ENCODE data around the gene P2RX7. TPM values are rescaled to one million over a fixed set of nuclear protein-coding genes. Genes with fewer than 3 reads are reported as not detected.
A peak's percentile ranks its signal among the peaks of the same experiment; 100 is the strongest.
"Not testable (repeated sequence)": the region's sequence is repeated elsewhere in the genome, so short reads cannot be mapped to it uniquely, and the experiment has no call there.

Gene P2RX7
- total and polyA plus RNA-seq, 2 donors (not counting 1 experiment from before 2014, with no cell fraction given), result 1.9 to 17.2 TPM

DNA sequence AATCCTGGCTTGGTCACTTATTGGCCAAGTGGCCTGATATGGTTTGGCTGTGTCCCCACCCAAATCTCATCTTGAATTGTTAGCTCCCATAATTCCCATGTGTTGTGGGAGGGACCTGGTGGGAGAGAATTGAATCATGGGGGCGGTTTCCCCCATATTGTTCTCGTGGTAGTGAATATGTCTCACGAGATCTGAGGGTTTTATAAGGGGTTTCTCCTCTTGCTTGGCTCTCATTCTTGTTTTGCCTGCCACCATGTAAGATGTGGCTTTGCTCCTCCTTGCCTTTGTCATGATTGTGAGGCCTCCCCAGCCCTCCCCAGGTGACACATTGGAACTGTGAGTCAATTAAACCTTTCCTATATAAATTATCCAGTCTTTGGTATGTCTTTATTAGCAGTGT is 58.5 kb downstream of the P2RX7 start:
- H3K4me3 ChIP-seq (replicated peaks in 1 of 4; ENCODE audit: control extremely low read depth in 1 of 4, insufficient read depth in 1 of 4, low read depth in 3 of 4, low read length in 4 of 4), result no peak overlapping the region
- H2AFZ ChIP-seq (ENCODE audit: low read length), result peak overlapping the region; percentile 15
- H3K4me1 ChIP-seq (ENCODE audit: control insufficient read depth, extremely low read depth, insufficient read depth, low read length), result peaks cover 18% of the 10 kb centered on the region
- H3K4me2 ChIP-seq (ENCODE audit: extremely low read depth, insufficient read depth, low read length), result peak overlapping the region; percentile 25
- H3K36me3 ChIP-seq (ENCODE audit: control insufficient read depth, insufficient read depth, low read length), result no peaks in the 10 kb centered on the region
- DNase-seq (ENCODE audit: low read depth in 2 of 2), result no peak
- H3K27me3 ChIP-seq (ENCODE audit: control insufficient read depth, insufficient read depth, low read length), result no peaks in the 10 kb centered on the region
- H4K20me1 ChIP-seq (ENCODE audit: control insufficient read depth, extremely low read depth, insufficient read depth, low read length), result no peaks in the 10 kb centered on the region
- no peaks in the 10 kb centered on the region for H3K9me3 ChIP-seq (ENCODE audit: control insufficient read depth, insufficient read depth, low read depth, low read length)
- no peaks in the 10 kb centered on the region for H3K79me2 ChIP-seq (ENCODE audit: control insufficient read depth, insufficient read depth, low read length)
- TF ChIP-seq EZH2 (IDR thresholded peaks at IDR 0.05; ENCODE audit: low read length, missing control alignments), result no peak
- TF ChIP-seq CTCF (conservative IDR thresholded peaks at IDR 0.05 in 1 of 2, IDR thresholded peaks at IDR 0.05 in 1 of 2; ENCODE audit: low read depth in 1 of 2, low read length in 2 of 2), result no peak
- H3K9ac ChIP-seq (ENCODE audit: insufficient read depth, low read length), result no peak overlapping the region
- peak overlapping the region; percentile 85 for H3K27ac ChIP-seq (ENCODE audit: insufficient read depth, low read length)

- DNase-seq (ENCODE audit: low read depth in 2 of 2), result peak in 1 of 2 donors; percentile 19
- Histone ChIP-seq H3K27me3 (ENCODE audit: control insufficient read depth, insufficient read depth, low read length) (no peaks in the 10 kb centered on the region), H3K4me3 (replicated peaks in 1 of 4; ENCODE audit: control extremely low read depth in 1 of 4, insufficient read depth in 1 of 4, low read depth in 3 of 4, low read length in 4 of 4) (no peak overlapping the region), H2AFZ (ENCODE audit: low read length) (no peak overlapping the region), H3K9me3 (ENCODE audit: control insufficient read depth, insufficient read depth, low read depth, low read length) (no peaks in the 10 kb centered on the region), H3K36me3 (ENCODE audit: control insufficient read depth, insufficient read depth, low read length) (no peaks in the 10 kb centered on the region), H3K27ac (ENCODE audit: insufficient read depth, low read length) (no peak overlapping the region), H3K4me2 (ENCODE audit: extremely low read depth, insufficient read depth, low read length) (no peak overlapping the region), H3K4me1 (ENCODE audit: control insufficient read depth, extremely low read depth, insufficient read depth, low read length) (no peaks in the 10 kb centered on the region), H3K79me2 (ENCODE audit: control insufficient read depth, insufficient read depth, low read length) (no peaks in the 10 kb centered on the region), H3K9ac (ENCODE audit: insufficient read depth, low read length) (no peak overlapping the region), H4K20me1 (ENCODE audit: control insufficient read depth, extremely low read depth, insufficient read depth, low read length) (no peaks in the 10 kb centered on the region)
- no peak for TF ChIP-seq CTCF (conservative IDR thresholded peaks at IDR 0.05 in 1 of 2, IDR thresholded peaks at IDR 0.05 in 1 of 2; ENCODE audit: low read depth in 1 of 2, low read length in 2 of 2)
- TF ChIP-seq EZH2 (IDR thresholded peaks at IDR 0.05; ENCODE audit: low read length, missing control alignments), result no peak
Measured at GRCh38 chr12:121196902-121197301, 64.2 kb downstream of the P2RX7 start.

- Histone ChIP-seq H3K27ac (ENCODE audit: insufficient read depth, low read length) (no peak overlapping the region), H3K4me2 (ENCODE audit: extremely low read depth, insufficient read depth, low read length) (no peak overlapping the region), H3K36me3 (ENCODE audit: control insufficient read depth, insufficient read depth, low read length) (no peaks in the 10 kb centered on the region), H3K4me1 (ENCODE audit: control insufficient read depth, extremely low read depth, insufficient read depth, low read length) (no peaks in the 10 kb centered on the region), H3K9ac (ENCODE audit: insufficient read depth, low read length) (no peak overlapping the region), H3K79me2 (ENCODE audit: control insufficient read depth, insufficient read depth, low read length) (no peaks in the 10 kb centered on the region), H4K20me1 (ENCODE audit: control insufficient read depth, extremely low read depth, insufficient read depth, low read length) (no peaks in the 10 kb centered on the region), H3K27me3 (ENCODE audit: control insufficient read depth, insufficient read depth, low read length) (no peaks in the 10 kb centered on the region), H2AFZ (ENCODE audit: low read length) (no peak overlapping the region), H3K4me3 (replicated peaks in 1 of 4; ENCODE audit: control extremely low read depth in 1 of 4, insufficient read depth in 1 of 4, low read depth in 3 of 4, low read length in 4 of 4) (no peak overlapping the region), H3K9me3 (ENCODE audit: control insufficient read depth, insufficient read depth, low read depth, low read length) (no peaks in the 10 kb centered on the region)
- TF ChIP-seq EZH2 (IDR thresholded peaks at IDR 0.05; ENCODE audit: low read length, missing control alignments) (no peak), CTCF (conservative IDR thresholded peaks at IDR 0.05 in 1 of 2, IDR thresholded peaks at IDR 0.05 in 1 of 2; ENCODE audit: low read depth in 1 of 2, low read length in 2 of 2) (no peak)
- no peak for DNase-seq (ENCODE audit: low read depth in 2 of 2)
Measured at GRCh38 chr12:121198949-121199348, 66.3 kb downstream of the P2RX7 start.

DNA sequence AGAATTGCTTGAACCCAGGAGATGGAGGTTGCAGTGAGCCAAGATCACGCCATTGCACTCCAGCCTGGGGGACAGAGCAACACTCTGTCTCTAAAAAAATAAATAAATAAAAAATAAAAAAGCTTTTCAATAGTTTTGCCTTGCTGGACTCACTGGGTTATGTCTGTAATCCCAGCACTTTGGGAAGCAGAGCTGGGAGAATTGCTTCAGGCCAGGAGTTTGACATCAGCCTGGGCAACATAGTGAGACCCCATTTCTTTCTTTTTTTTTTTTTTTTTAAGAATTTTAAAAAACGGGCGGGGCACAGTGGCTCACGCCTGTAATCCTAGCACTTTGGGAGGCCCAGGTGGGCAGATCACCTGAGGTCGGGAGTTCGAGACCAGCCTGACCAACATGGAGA is 68.5 kb downstream of the P2RX7 start:
- not testable (repeated sequence) for H4K20me1 ChIP-seq (ENCODE audit: control insufficient read depth, extremely low read depth, insufficient read depth, low read length); H3K27me3 ChIP-seq (ENCODE audit: control insufficient read depth, insufficient read depth, low read length); H3K4me2 ChIP-seq (ENCODE audit: extremely low read depth, insufficient read depth, low read length); H3K4me1 ChIP-seq (ENCODE audit: control insufficient read depth, extremely low read depth, insufficient read depth, low read length); H2AFZ ChIP-seq (ENCODE audit: low read length); DNase-seq (ENCODE audit: low read depth in 2 of 2); H3K27ac ChIP-seq (ENCODE audit: insufficient read depth, low read length); H3K36me3 ChIP-seq (ENCODE audit: control insufficient read depth, insufficient read depth, low read length); H3K9me3 ChIP-seq (ENCODE audit: control insufficient read depth, insufficient read depth, low read depth, low read length); H3K9ac ChIP-seq (ENCODE audit: insufficient read depth, low read length); H3K79me2 ChIP-seq (ENCODE audit: control insufficient read depth, insufficient read depth, low read length); H3K4me3 ChIP-seq (replicated peaks in 1 of 4; ENCODE audit: control extremely low read depth in 1 of 4, insufficient read depth in 1 of 4, low read depth in 3 of 4, low read length in 4 of 4)
